SU-DHL-6 (cell line): ENCODE measurements around the gene FCGR3A.
"Not testable (repeated sequence)": the region's sequence is repeated elsewhere in the genome, so short reads cannot be mapped to it uniquely, and the experiment has no call there.

ENCODE experiments used
- CTCF ChIP-seq: fragments of 200-600 bp; sonication (generic); IDR thresholded peaks from one replicate; pipeline ENCODE4 v1.5.1; 2017; ENCODE audit warnings: antibody characterized with exemption, mild to moderate bottlenecking, low read length, moderate library complexity; ENCODE audit not compliant: insufficient read depth, poor library complexity, severe bottlenecking
- EZH2phosphoT487 ChIP-seq: fragments of 200-600 bp; sonication (generic), shearing (Covaris generic); conservative IDR thresholded peaks from 2 replicates; pipeline ENCODE4 v1.6.1; 2018; ENCODE audit warnings: mild to moderate bottlenecking, antibody characterized with exemption, low read length, moderate library complexity, mixed read lengths

GRCh38 chr1:161588596-161588995 is 39.0 kb upstream of the FCGR3A start:
- not testable (repeated sequence) for TF ChIP-seq CTCF, EZH2phosphoT487
